Sigmoid colon (tissue), 7 donors: ENCODE results near the gene UTP25. TPM values are rescaled to one million over a fixed set of nuclear protein-coding genes. Genes with fewer than 3 reads are reported as not detected.

Source experiments
- DNase-seq: peaks from one replicate; pipeline ENCODE4 v3.0.0-alpha.2; 2019
- H3K27ac ChIP-seq, 4 donors: fragments of 200-600 bp; sonication (generic); one replicate each; pipeline ENCODE4 v1.5.1; 2016 to 2019; ENCODE audit warnings: mild to moderate bottlenecking in 1 of 4
- H3K27me3 ChIP-seq, 3 donors: fragments of 200-600 bp; sonication (generic); one replicate each; pipeline ENCODE4 v1.5.1; 2019; ENCODE audit warnings: mild to moderate bottlenecking in 1 of 3
- H3K36me3 ChIP-seq, 4 donors: fragments of 200-600 bp; sonication (generic); one replicate each; pipeline ENCODE4 v1.5.1; 2016 to 2019
- H3K4me1 ChIP-seq, 4 donors: fragments of 200-600 bp; sonication (generic); one replicate each; pipeline ENCODE4 v1.5.1; 2017 to 2019
- H3K4me3 ChIP-seq, 4 donors: fragments of 200-600 bp; sonication (generic); one replicate each; pipeline ENCODE4 v1.5.1; 2017 to 2019; ENCODE audit warnings: mild to moderate bottlenecking in 2 of 4, moderate library complexity in 1 of 4
- H3K9me3 ChIP-seq, 4 donors: fragments of 200-600 bp in 3 of 4; sonication (generic) in 3 of 4; one replicate each; pipeline versions ENCODE4 v1.5.1 to v1.6.1; 2013 to 2019
- EP300 ChIP-seq, 4 donors: sonication (generic); formaldehyde crosslinking; IDR thresholded peaks; one replicate each; pipeline ENCODE4 v1.6.1; 2017; ENCODE audit warnings: antibody characterized with exemption in 4 of 4
- POLR2A ChIP-seq, 2 donors: fragments of 450-650 bp; IDR thresholded peaks; one replicate each; pipeline ENCODE4 v1.6.1; 2016; ENCODE audit warnings: antibody characterized with exemption in 2 of 2, mild to moderate bottlenecking in 2 of 2, moderate library complexity in 2 of 2
- POLR2AphosphoS5 ChIP-seq, 4 donors: sonication (generic); formaldehyde crosslinking; IDR thresholded peaks; one replicate each; pipeline ENCODE4 v1.6.1; 2017; ENCODE audit warnings: antibody characterized with exemption in 4 of 4
- WGBS, 2 donors: extraction: QIAGEN DNeasy Blood & Tissue Kit; methylation state at CpG; one replicate each; pipeline ENCODE4 v1.1.7; 2013; 5-methylcytosine and 5-hydroxymethylcytosine counted together
- intact Hi-C: fragments of 100-400 bp; cut with DNase I; formaldehyde crosslinking; loops from one replicate; pipeline ENCODE4 v1.15.1; 2023
- polyA plus RNA-seq, 3 donors: library from polyadenylated mRNA; stranded (reverse); fragments of 200-250 nt; gene quantifications; one replicate each; pipeline ENCODE4 v1.2.3, GENCODE V29; 2013
- total RNA-seq, 4 donors: library from RNA; depleted of rRNA; stranded (reverse); fragments of >200 nt; gene quantifications; one replicate each; pipeline ENCODE4 v1.1.0, GENCODE V29; 2016
- TF ChIP-seq, protein P1 (sequence below), 4 experiments: fragments of 450-650 bp in 3 of 4; fragments of 200-600 bp in 1 of 4; IDR thresholded peaks; one replicate each; pipeline ENCODE4 v1.5.1; 2016 to 2019; ENCODE audit warnings: antibody characterized with exemption in 4 of 4, mild to moderate bottlenecking in 3 of 4, moderate library complexity in 2 of 4
- donor health status: healthy with polysubstance abuse.
- donor health status: Bipolar disorder and iron deficiency.
- donor health status: healthy.

Gene UTP25
- total and polyA plus RNA-seq, 7 donors, result 1.2 to 8.6 (median 5.7) TPM

DNA sequence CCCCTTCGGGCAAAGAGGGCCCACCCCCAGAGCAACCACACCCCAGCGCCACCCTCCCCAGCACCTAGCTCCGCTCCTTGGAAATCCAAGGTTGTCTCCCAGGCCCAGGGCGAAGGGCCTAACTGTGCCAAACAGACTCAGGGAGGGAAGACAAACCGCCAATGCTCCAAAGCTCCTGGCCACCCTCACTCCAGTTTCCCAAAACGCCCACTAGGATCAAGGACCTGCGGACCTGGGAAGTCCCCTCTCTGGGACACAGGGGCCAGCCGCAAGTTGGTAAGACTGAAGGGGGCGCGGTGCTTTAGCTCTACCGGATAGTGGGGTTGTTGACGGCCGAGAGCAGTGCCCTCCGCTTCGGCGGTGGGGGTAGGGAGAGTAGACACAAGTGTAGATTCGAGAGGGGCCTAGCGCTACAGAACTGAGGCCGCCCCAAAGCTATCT lies 22.4 kb upstream of the UTP25 start:
- Histone ChIP-seq H3K36me3 (no peaks in the 10 kb centered on the region), H3K27ac (peak overlapping the region in 2 of 4 donors; percentile 47 to 54), H3K27me3 (peaks cover 0 to 4% (median 0%) of the 10 kb centered on the region in 3 donors), H3K4me3 (peak overlapping the region in 3 of 4 donors; percentile 21 to 30 (median 22)), H3K4me1 (peaks cover 0 to 8% (median 7%) of the 10 kb centered on the region in 4 donors), H3K9me3 (no peaks in the 10 kb centered on the region)
- 10 to 43% methylated on average over 19 of the region's 19 CpGs for WGBS, 2 donors
- DNase-seq, result no peak
- TF ChIP-seq POLR2A (IDR thresholded peaks at IDR 0.05), result no peak
- TF ChIP-seq, protein P1, sequence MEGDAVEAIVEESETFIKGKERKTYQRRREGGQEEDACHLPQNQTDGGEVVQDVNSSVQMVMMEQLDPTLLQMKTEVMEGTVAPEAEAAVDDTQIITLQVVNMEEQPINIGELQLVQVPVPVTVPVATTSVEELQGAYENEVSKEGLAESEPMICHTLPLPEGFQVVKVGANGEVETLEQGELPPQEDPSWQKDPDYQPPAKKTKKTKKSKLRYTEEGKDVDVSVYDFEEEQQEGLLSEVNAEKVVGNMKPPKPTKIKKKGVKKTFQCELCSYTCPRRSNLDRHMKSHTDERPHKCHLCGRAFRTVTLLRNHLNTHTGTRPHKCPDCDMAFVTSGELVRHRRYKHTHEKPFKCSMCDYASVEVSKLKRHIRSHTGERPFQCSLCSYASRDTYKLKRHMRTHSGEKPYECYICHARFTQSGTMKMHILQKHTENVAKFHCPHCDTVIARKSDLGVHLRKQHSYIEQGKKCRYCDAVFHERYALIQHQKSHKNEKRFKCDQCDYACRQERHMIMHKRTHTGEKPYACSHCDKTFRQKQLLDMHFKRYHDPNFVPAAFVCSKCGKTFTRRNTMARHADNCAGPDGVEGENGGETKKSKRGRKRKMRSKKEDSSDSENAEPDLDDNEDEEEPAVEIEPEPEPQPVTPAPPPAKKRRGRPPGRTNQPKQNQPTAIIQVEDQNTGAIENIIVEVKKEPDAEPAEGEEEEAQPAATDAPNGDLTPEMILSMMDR (IDR thresholded peaks at IDR 0.05), result no peak
- no peak for TF ChIP-seq POLR2AphosphoS5 (IDR thresholded peaks at IDR 0.05)
- TF ChIP-seq EP300 (IDR thresholded peaks at IDR 0.05), result no peak
- intact Hi-C loops, result no loop called here

DNA sequence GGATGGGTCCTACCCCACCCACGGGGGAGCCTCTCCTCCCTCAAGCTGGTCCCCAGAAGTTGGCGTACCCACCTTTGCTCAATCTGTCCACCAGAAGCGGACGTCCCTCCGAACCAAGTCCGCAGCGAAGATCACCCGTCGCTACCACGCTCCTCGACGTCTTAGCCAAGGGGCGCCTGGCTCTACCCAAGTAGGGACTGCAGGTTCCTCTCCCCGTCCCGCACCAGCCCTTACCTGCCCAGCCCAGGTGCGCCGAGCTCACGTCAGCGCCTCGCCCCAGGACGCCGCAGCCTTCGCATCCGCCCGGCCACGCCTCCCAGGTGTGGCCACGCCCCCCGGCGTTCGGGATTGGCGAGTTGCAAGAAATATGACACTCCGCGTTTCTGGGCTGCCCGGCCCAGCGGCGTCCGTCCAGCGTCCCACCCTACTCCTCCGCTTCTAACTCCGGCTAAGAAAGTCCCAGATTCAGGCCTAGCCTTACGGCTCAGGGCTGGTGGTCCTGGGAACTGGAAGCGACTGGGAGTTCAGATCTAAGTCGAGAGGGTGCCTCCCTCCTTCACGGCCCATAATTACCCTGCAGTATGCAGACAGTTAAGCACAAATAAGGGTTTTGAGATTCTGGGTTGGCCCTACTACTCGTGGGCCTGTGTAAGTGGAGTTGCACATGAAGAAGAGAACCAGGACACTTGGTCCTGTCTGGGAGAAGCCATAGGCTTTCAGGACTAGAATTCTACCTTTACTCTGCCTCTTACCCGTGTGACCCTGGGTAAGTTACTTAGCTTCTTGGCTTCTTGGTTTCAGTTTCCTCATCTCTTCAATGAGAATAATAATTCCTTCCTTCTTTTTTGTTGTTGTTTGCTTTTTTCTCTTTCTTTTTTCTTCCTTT lies 21.7 kb upstream of the UTP25 start, which contains the start of gene IRF6:
Gene IRF6, minus strand, starts transcription at position 268 of the 886 bp plus-strand sequence. CDS start 4,729 bp downstream, outside the sequence.
- H3K4me3 ChIP-seq, result peak within 1 kb of the TSS in 3 of 4 donors; percentile 21 to 30 (median 22)
- 2 to 6% methylated on average over 46 of the region's 46 CpGs for WGBS, 2 donors
- TF ChIP-seq POLR2A (IDR thresholded peaks at IDR 0.05) (peak in 1 of 2 donors; percentile 86), EP300 (IDR thresholded peaks at IDR 0.05) (no peak), POLR2AphosphoS5 (IDR thresholded peaks at IDR 0.05) (peak in 1 of 4 donors; percentile 65)
- TF ChIP-seq, protein P1 (IDR thresholded peaks at IDR 0.05), result no peak
- no peaks in the 10 kb centered on the region for H3K9me3 ChIP-seq
- H3K36me3 ChIP-seq, result no peaks in the 10 kb centered on the region
- intact Hi-C loops, result no loop called here
- peak within 1 kb of the TSS in 2 of 4 donors; percentile 47 to 54 for H3K27ac ChIP-seq
- H3K27me3 ChIP-seq, result peaks cover 0 to 4% (median 0%) of the 10 kb centered on the region in 3 donors
- peaks cover 0 to 8% (median 7%) of the 10 kb centered on the region in 4 donors for H3K4me1 ChIP-seq
- DNase-seq, result peak; percentile 69

DNA sequence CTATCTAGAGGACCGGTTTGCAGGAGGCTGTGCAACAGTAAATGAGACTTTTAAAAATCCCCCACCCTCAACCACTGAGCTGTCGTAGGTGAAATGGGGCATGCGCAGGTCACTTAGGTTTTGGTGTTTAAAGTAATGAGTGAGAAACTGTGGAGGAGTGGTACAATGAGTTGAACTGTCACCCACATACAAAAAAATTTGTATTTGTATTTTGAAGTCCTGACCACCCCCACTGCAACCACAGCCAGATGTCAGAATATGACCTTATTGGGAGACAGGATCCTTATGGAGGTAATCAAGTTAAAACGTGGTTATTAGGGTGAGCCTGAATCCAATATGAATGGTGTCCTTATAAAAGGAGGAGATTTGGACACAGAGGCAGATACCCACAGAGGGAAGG lies 20.3 kb upstream of the UTP25 start:
- TF ChIP-seq, protein P1 (IDR thresholded peaks at IDR 0.05), result no peak
- no peak for TF ChIP-seq POLR2A (IDR thresholded peaks at IDR 0.05)
- no peak for TF ChIP-seq EP300 (IDR thresholded peaks at IDR 0.05)
- no peak for TF ChIP-seq POLR2AphosphoS5 (IDR thresholded peaks at IDR 0.05)
- Histone ChIP-seq H3K4me3 (no peak overlapping the region), H3K9me3 (no peaks in the 10 kb centered on the region), H3K4me1 (peaks cover 0 to 8% (median 7%) of the 10 kb centered on the region in 4 donors), H3K36me3 (no peaks in the 10 kb centered on the region), H3K27ac (no peak overlapping the region), H3K27me3 (peaks cover 0 to 4% (median 0%) of the 10 kb centered on the region in 3 donors)
- intact Hi-C loops, result no loop called here
- WGBS, 2 donors, result 79 to 85% methylated on average over 4 of the region's 4 CpGs
- DNase-seq, result no peak

DNA sequence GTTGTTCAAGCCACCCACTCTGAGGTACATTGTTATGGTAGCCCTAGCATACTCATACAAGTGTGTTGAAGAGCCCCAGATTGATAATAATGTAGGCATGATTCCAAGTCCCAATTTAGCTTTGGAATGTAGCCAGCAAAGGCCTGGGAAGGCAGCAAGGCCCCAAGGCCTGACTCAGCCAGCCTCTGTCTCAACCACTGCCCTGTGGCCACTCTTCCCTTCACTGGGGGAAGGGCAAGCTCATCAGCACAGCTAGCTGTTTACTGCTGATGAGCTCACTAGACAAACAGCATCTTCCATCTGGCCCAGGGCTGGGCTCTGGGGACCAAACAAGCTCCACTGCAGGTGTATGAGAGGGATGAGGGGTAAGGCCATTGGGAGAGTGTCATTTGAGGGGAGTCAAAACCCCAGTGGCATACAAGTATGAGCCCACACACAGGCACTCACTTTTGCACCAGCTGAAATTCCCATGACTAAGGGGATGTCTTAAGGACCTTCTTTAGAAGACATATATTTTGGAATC lies 19.7 kb upstream of the UTP25 start:
- no peak overlapping the region for H3K4me3 ChIP-seq
- TF ChIP-seq POLR2A (IDR thresholded peaks at IDR 0.05), result no peak
- TF ChIP-seq POLR2AphosphoS5 (IDR thresholded peaks at IDR 0.05), result no peak
- no peak for TF ChIP-seq EP300 (IDR thresholded peaks at IDR 0.05)
- TF ChIP-seq, protein P1 (IDR thresholded peaks at IDR 0.05), result no peak
- intact Hi-C loops, result no loop called here
- peaks cover 0 to 4% (median 0%) of the 10 kb centered on the region in 3 donors for H3K27me3 ChIP-seq
- peaks cover 0 to 8% (median 7%) of the 10 kb centered on the region in 4 donors for H3K4me1 ChIP-seq
- no peaks in the 10 kb centered on the region for H3K9me3 ChIP-seq
- DNase-seq, result no peak
- H3K36me3 ChIP-seq, result no peaks in the 10 kb centered on the region
- H3K27ac ChIP-seq, result no peak overlapping the region
